ENCODE results near the gene STRC.

DNA sequence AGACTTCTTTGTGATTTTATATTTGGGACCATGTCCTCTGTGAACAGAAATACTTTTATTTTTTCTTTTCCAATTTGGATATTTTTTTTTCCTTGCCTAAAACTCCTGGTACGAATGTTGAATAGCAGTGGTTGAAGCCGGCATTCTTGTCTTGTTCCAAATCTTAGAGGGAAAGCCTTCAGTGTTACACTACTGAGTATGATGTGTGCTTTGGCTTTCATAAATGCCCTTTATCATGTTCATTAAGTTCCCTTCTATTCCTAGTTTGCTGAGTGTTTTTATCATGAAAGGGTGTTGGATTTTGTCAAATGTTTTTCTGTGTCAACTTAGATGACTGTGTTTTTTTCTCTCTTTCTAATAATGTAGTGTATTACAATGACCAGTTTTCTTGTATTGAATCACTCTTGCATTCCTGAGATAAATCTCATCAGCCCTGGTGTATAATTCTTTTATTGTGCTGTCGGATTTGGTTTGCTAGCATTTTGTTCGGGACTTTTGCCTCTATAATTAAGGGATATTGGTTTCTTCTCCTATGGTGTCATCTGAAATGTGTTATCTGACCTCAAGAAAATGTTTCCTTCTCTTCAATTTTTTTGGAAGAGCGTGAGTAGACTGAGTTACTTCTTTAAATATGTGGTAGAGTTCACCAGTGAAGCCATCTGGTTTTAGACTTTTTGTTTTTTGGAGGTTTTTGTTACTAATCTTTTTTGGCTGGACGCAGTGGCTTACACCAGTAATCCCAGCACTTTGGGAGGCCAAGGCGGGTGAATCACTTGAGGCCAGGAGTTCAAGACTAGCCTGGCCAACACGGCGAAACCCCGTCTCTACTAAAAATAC is 67.9 kb downstream of the STRC start:
- no peak for TF ChIP-seq EZH2 (IDR thresholded peaks at IDR 0.05; ENCODE audit: insufficient read depth, poor library complexity, severe bottlenecking)
- no peak for TF ChIP-seq EZH2phosphoT487 (IDR thresholded peaks at IDR 0.05; ENCODE audit: insufficient read depth, low read depth)
